CD14-positive monocyte (primary cell): ENCODE measurements around the gene SLC1A2. TPM values are rescaled to one million over a fixed set of nuclear protein-coding genes. Genes with fewer than 3 reads are reported as not detected.

Experiments
- DNase-seq, 3 donors: peaks; one replicate each; pipeline ENCODE4 v3.0.0-alpha.2; 2011 to 2022
- H2AFZ ChIP-seq: 2 replicates; pipeline ENCODE4 v1.6.0; 2012; ENCODE audit warnings: mild to moderate bottlenecking, low read depth, low read length, inconsistent platforms; ENCODE audit not compliant: insufficient read depth, poor library complexity, severe bottlenecking
- H3K27ac ChIP-seq, 2 donors: 1 replicate in 1 of 2; 2 replicates in 1 of 2; pipeline ENCODE4 v1.5.1; 2012 to 2013; ENCODE audit warnings: low read length in 2 of 2, control low read depth in 1 of 2, inconsistent platforms in 1 of 2, low read depth in 1 of 2, mild to moderate bottlenecking in 1 of 2
- H3K27me3 ChIP-seq, 2 donors: one replicate each; pipeline versions ENCODE4 v1.6.0 to v1.6.1; 2011 to 2013; ENCODE audit warnings: low read length in 2 of 2; ENCODE audit not compliant: control insufficient read depth in 2 of 2, insufficient read depth in 2 of 2
- H3K36me3 ChIP-seq, 2 donors: replicated peaks in 1 of 2; 1 replicate in 1 of 2; 2 replicates in 1 of 2; pipeline versions ENCODE4 v1.5.1 to v1.6.1; 2012 to 2013; ENCODE audit warnings: low read length in 2 of 2, control low read depth in 1 of 2, inconsistent platforms in 1 of 2, mild to moderate bottlenecking in 1 of 2; ENCODE audit not compliant: insufficient read depth in 2 of 2, control insufficient read depth in 1 of 2
- H3K4me1 ChIP-seq, 2 donors: 1 replicate in 1 of 2; 2 replicates in 1 of 2; pipeline versions ENCODE4 v1.5.1 to v1.6.1; 2012 to 2013; ENCODE audit warnings: low read length in 2 of 2, control low read depth in 1 of 2, inconsistent platforms in 1 of 2, mild to moderate bottlenecking in 1 of 2, moderate library complexity in 1 of 2; ENCODE audit not compliant: insufficient read depth in 2 of 2, control insufficient read depth in 1 of 2
- H3K4me2 ChIP-seq: replicated peaks from 2 replicates; pipeline ENCODE3; 2012; ENCODE audit warnings: low read length, moderate library complexity, mild to moderate bottlenecking; ENCODE audit not compliant: poor library complexity, severe bottlenecking; ENCODE audit errors: extremely low read depth
- H3K4me3 ChIP-seq, 3 experiments: fragments of 200-600 bp in 1 of 3; sonication (generic) in 1 of 3; replicated peaks in 1 of 3; 1 replicate in 2 of 3; 2 replicates in 1 of 3; pipeline ENCODE4 v1.5.1; 2011 to 2013; ENCODE audit warnings: low read length in 3 of 3, mild to moderate bottlenecking in 3 of 3, control low read depth in 2 of 3, low read depth in 2 of 3, inconsistent platforms in 1 of 3, moderate library complexity in 1 of 3
- H3K79me2 ChIP-seq: 2 replicates; pipeline ENCODE4 v1.6.0; 2012; ENCODE audit warnings: mild to moderate bottlenecking, control low read depth, inconsistent platforms, low read length, moderate library complexity; ENCODE audit not compliant: insufficient read depth
- H3K9ac ChIP-seq: 2 replicates; pipeline ENCODE4 v1.6.0; 2017; ENCODE audit warnings: low read length, mild to moderate bottlenecking; ENCODE audit not compliant: insufficient read depth, poor library complexity, severe bottlenecking
- H3K9me3 ChIP-seq, 2 donors: replicated peaks in 1 of 2; 1 replicate in 1 of 2; 2 replicates in 1 of 2; pipeline versions ENCODE4 v1.5.1 to v1.6.1; 2012 to 2013; ENCODE audit warnings: low read length in 2 of 2, control low read depth in 1 of 2; ENCODE audit not compliant: control insufficient read depth in 1 of 2, insufficient read depth in 1 of 2
- H4K20me1 ChIP-seq: 2 replicates; pipeline ENCODE4 v1.6.0; 2012; ENCODE audit warnings: mild to moderate bottlenecking, low read length, control low read depth, moderate library complexity; ENCODE audit not compliant: insufficient read depth
- H3K27ac Mint-ChIP-seq, 7 donors: one replicate each; pipeline ENCODE4 v1.8.0; 2020; ENCODE audit warnings: mild to moderate bottlenecking in 7 of 7, mixed read lengths in 7 of 7, moderate library complexity in 6 of 7, inconsistent platforms in 2 of 7
- H3K27me3 Mint-ChIP-seq, 3 donors: one replicate each; pipeline ENCODE4 v1.8.0; 2021 to 2022; ENCODE audit warnings: low read depth in 3 of 3, mild to moderate bottlenecking in 3 of 3, mixed read lengths in 3 of 3, moderate library complexity in 3 of 3, inconsistent platforms in 1 of 3
- H3K36me3 Mint-ChIP-seq, 2 donors: one replicate each; pipeline ENCODE4 v1.8.0; 2020; ENCODE audit warnings: mixed read lengths in 2 of 2, inconsistent platforms in 1 of 2, mild to moderate bottlenecking in 1 of 2
- H3K4me1 Mint-ChIP-seq: one replicate; pipeline ENCODE4 v1.8.0; 2020; ENCODE audit warnings: mild to moderate bottlenecking, mixed read lengths
- H3K4me3 Mint-ChIP-seq, 2 donors: one replicate each; pipeline ENCODE4 v1.8.0; 2020; ENCODE audit warnings: mild to moderate bottlenecking in 2 of 2, mixed read lengths in 2 of 2, moderate library complexity in 1 of 2
- H3K9me3 Mint-ChIP-seq, 7 donors: one replicate each; pipeline ENCODE4 v1.8.0; 2020 to 2022; ENCODE audit warnings: mixed read lengths in 7 of 7, mild to moderate bottlenecking in 6 of 7, moderate library complexity in 6 of 7, inconsistent platforms in 2 of 7
- CTCF ChIP-seq: fragments of 200-600 bp; IDR thresholded peaks from one replicate; pipeline ENCODE4 v1.8.0; 2022; ENCODE audit warnings: antibody characterized with exemption, mild to moderate bottlenecking
- WGBS: methylation state at CpG from one replicate; pipeline ENCODE4 v1.1.5; 2013; ENCODE audit warnings: missing lambda C conversion rate; ENCODE audit not compliant: insufficient coverage; 5-methylcytosine and 5-hydroxymethylcytosine counted together
- intact Hi-C, 2 donors: fragments of 100-400 bp; cut with micrococcal nuclease; formaldehyde crosslinking; loops; one replicate each; pipeline versions ENCODE4 v1.15.0 to v1.15.1; 2023
- polyA plus RNA-seq, 3 donors: library from polyadenylated mRNA; depleted of rRNA in 1 of 3; unstranded in 2 of 3; stranded (reverse) in 1 of 3; fragments of 300-500 nt in 2 of 3; fragments of >200 nt in 1 of 3; fragmentation: Illumina TruSeq in 2 of 3; gene quantifications; 1 replicate in 2 of 3; 2 replicates in 1 of 3; pipeline ENCODE4 v1.2.3, GENCODE V29; 2012 to 2021

Gene SLC1A2
- polyA plus RNA-seq, 3 donors: 0.07 TPM; not detected in 2

GRCh38 chr11:35211952-35212351 lies 207.4 kb downstream of the SLC1A2 start:
- Histone ChIP-seq H3K9me3 (no peaks in the 10 kb centered on the region), H3K4me1 (peaks cover 55 to 69% of the 10 kb centered on the region in 2 donors), H3K27ac (peak overlapping the region; percentile 92 to 97), H3K4me2 (peak overlapping the region; percentile 46), H3K4me3 (peak overlapping the region in 1 of 3 experiments; percentile 37), H2AFZ (no peak overlapping the region), H3K36me3 (peaks cover 35 to 62% of the 10 kb centered on the region in 2 donors), H3K27me3 (no peaks in the 10 kb centered on the region), H4K20me1 (no peaks in the 10 kb centered on the region), H3K9ac (peak overlapping the region; percentile 76), H3K79me2 (peaks cover 39% of the 10 kb centered on the region)
- Mint-ChIP-seq H3K4me1 (peaks cover 66% of the 10 kb centered on the region), H3K36me3 (peaks cover 72 to 80% of the 10 kb centered on the region in 2 donors), H3K27me3 (no peaks in the 10 kb centered on the region), H3K9me3 (peaks cover 0 to 6% (median 0%) of the 10 kb centered on the region in 7 donors), H3K27ac (peak overlapping the region; percentile 97 to 99 (median 98)), H3K4me3 (peak overlapping the region in 1 of 2 donors; percentile 32)
- peak; percentile 82 to 94 (median 86) for DNase-seq
- TF ChIP-seq CTCF: no peak
- intact Hi-C loops: loop anchor here (5.0 to 10.0 kb wide), 5 partner anchors 47 to 207 kb away; no protein-coding TSS in a partner anchor
- no CpG with 5 or more reads among the region's 3 CpGs for WGBS

- peaks cover 33% of the 10 kb centered on the region for H3K79me2 ChIP-seq
- peaks cover 57% of the 10 kb centered on the region for H3K4me1 Mint-ChIP-seq
- peaks cover 0 to 6% (median 0%) of the 10 kb centered on the region in 7 donors for H3K9me3 Mint-ChIP-seq
- H3K4me3 Mint-ChIP-seq: no peak overlapping the region
- H3K9me3 ChIP-seq: no peaks in the 10 kb centered on the region
- H3K27ac Mint-ChIP-seq: peak overlapping the region; percentile 97 to 99 (median 98)
- peak overlapping the region; percentile 23 to 97 for H3K27ac ChIP-seq
- TF ChIP-seq CTCF: no peak
- H3K9ac ChIP-seq: no peak overlapping the region
- WGBS: no CpG with 5 or more reads among the region's 3 CpGs
- no peaks in the 10 kb centered on the region for H4K20me1 ChIP-seq
- peak; percentile 42 to 77 (median 56) for DNase-seq
- H3K36me3 ChIP-seq: peaks cover 33 to 62% of the 10 kb centered on the region in 2 donors
- H3K4me2 ChIP-seq: no peak overlapping the region
- H3K4me1 ChIP-seq: peaks cover 48 to 60% of the 10 kb centered on the region in 2 donors
- H3K36me3 Mint-ChIP-seq: peaks cover 72 to 80% of the 10 kb centered on the region in 2 donors
- H3K27me3 ChIP-seq: no peaks in the 10 kb centered on the region
- no peaks in the 10 kb centered on the region for H3K27me3 Mint-ChIP-seq
- peak overlapping the region in 1 of 3 experiments; percentile 18 for H3K4me3 ChIP-seq
- intact Hi-C loops: loop anchor here (5.0 to 10.0 kb wide), 5 partner anchors 46 to 206 kb away; no protein-coding TSS in a partner anchor
- no peak overlapping the region for H2AFZ ChIP-seq
Observed at GRCh38 chr11:35210876-35211546, 208.3 kb downstream of the SLC1A2 start.
